ENCODE results near the gene DNAH11.

- TF ChIP-seq EGR1 (IDR thresholded peaks at IDR 0.05), result no peak
- TF ChIP-seq EP300 (IDR thresholded peaks at IDR 0.05; ENCODE audit: borderline replicate concordance), result no peak
- TF ChIP-seq, protein P1, sequence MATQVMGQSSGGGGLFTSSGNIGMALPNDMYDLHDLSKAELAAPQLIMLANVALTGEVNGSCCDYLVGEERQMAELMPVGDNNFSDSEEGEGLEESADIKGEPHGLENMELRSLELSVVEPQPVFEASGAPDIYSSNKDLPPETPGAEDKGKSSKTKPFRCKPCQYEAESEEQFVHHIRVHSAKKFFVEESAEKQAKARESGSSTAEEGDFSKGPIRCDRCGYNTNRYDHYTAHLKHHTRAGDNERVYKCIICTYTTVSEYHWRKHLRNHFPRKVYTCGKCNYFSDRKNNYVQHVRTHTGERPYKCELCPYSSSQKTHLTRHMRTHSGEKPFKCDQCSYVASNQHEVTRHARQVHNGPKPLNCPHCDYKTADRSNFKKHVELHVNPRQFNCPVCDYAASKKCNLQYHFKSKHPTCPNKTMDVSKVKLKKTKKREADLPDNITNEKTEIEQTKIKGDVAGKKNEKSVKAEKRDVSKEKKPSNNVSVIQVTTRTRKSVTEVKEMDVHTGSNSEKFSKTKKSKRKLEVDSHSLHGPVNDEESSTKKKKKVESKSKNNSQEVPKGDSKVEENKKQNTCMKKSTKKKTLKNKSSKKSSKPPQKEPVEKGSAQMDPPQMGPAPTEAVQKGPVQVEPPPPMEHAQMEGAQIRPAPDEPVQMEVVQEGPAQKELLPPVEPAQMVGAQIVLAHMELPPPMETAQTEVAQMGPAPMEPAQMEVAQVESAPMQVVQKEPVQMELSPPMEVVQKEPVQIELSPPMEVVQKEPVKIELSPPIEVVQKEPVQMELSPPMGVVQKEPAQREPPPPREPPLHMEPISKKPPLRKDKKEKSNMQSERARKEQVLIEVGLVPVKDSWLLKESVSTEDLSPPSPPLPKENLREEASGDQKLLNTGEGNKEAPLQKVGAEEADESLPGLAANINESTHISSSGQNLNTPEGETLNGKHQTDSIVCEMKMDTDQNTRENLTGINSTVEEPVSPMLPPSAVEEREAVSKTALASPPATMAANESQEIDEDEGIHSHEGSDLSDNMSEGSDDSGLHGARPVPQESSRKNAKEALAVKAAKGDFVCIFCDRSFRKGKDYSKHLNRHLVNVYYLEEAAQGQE (IDR thresholded peaks at IDR 0.05; ENCODE audit: low read depth), result no peak
- TF ChIP-seq YY1 (IDR thresholded peaks at IDR 0.05; ENCODE audit: low read depth), result no peak
- TF ChIP-seq, protein P2, sequence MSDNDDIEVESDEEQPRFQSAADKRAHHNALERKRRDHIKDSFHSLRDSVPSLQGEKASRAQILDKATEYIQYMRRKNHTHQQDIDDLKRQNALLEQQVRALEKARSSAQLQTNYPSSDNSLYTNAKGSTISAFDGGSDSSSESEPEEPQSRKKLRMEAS (IDR thresholded peaks at IDR 0.05), result no peak
Measured at GRCh38 chr7:21690705-21691104, 147.9 kb downstream of the DNAH11 start.

Measured in Ishikawa (cell line).